ENCODE results near the gene AGXT.

- TF ChIP-seq CTCF (IDR thresholded peaks at IDR 0.05) (no peak), POLR2A (IDR thresholded peaks at IDR 0.05) (no peak)
Observed at GRCh38 chr2:240852671-240853314, 15.8 kb upstream of the AGXT start.

All from thyroid gland (tissue), 4 donors.